Measurements from ENCODE around the gene CIP2A.

The CIP2A gene

GRCh38 chr3:108599677-108600409 lies 10.6 kb upstream of the CIP2A start:
- no peak for DNase-seq (ENCODE audit: low read depth, low spot score)
- POLR2A ChIA-PET: no interaction called here
- no peak overlapping the region for H3K4me3 ChIP-seq (ENCODE audit: low read depth, low read length)
- TF ChIP-seq CTCF (IDR thresholded peaks at IDR 0.05; ENCODE audit: insufficient read depth, low read length, missing control alignments): no peak
- CTCF ChIA-PET: interaction anchor here (1.8 kb wide), 1 partner anchor 10 kb away, joined by 9 read pairs; the partner anchor contains the start of genes CIP2A and DZIP3

DNA sequence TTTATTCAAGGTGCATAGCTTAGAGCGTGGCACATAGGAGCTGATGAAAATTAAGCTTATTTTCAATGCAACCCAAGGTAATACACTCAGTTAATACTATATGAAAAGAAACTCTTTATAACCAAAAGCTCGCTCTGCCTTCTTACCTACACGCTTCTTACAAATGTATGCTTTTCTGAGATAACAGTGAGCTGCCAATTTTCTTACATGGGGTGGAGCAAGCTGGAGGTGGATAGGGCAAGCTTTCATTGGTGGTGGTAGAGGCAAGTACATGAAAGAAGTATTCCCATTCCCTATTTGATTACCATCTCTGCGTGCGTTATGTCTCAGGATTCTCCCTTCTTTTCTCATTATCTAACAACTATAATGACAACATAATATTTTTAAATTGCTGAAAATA lies 9.1 kb upstream of the CIP2A start:
- H3K4me3 ChIP-seq (ENCODE audit: low read depth, low read length): no peak overlapping the region
- DNase-seq (ENCODE audit: low read depth, low spot score): no peak
- ChIA-PET POLR2A (no interaction called here), CTCF (interaction anchor here (0.6 to 1.8 kb wide), 2 partner anchors 9 to 64 kb away, joined by 3 to 9 read pairs; partner anchors contain the start of genes CIP2A and DZIP3)
- no peak for TF ChIP-seq CTCF (IDR thresholded peaks at IDR 0.05; ENCODE audit: insufficient read depth, low read length, missing control alignments)

DNA sequence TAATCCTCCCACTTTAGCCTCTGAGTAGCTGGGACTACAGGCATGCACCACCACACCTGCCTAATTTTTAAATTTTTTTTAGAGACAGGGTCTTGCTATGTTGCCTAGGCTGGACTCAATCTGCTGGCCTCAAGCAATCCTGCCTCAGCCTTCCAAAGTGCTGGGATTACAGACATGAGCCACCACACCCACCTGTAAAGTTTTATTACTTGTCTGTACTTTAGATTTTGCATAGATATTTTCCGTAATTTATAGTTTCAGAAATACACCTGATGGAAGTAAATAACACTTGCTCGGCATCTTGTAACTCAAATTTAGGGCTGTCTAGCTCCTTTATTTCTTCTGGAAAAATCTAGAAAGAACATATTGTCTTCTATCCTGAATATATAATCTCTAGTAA lies 6.1 kb upstream of the CIP2A start:
- CTCF ChIA-PET: no interaction called here
- POLR2A ChIA-PET: no interaction called here
- DNase-seq (ENCODE audit: low read depth, low spot score): no peak
- TF ChIP-seq CTCF (IDR thresholded peaks at IDR 0.05; ENCODE audit: insufficient read depth, low read length, missing control alignments): no peak
- no peak overlapping the region for H3K4me3 ChIP-seq (ENCODE audit: low read depth, low read length)

GRCh38 chr3:108590460-108590859 lies 1.2 kb upstream of the CIP2A start:
- DNase-seq (ENCODE audit: low read depth, low spot score): no peak
- ChIA-PET CTCF (interaction anchor here (1.0 to 2.9 kb wide), 4 partner anchors 8 to 663 kb away, joined by 3 to 9 read pairs (median 4); no protein-coding TSS in a partner anchor), POLR2A (no interaction called here)
- peak overlapping the region; percentile 96 for H3K4me3 ChIP-seq (ENCODE audit: low read depth, low read length)
- TF ChIP-seq CTCF (IDR thresholded peaks at IDR 0.05; ENCODE audit: insufficient read depth, low read length, missing control alignments): no peak

DNA sequence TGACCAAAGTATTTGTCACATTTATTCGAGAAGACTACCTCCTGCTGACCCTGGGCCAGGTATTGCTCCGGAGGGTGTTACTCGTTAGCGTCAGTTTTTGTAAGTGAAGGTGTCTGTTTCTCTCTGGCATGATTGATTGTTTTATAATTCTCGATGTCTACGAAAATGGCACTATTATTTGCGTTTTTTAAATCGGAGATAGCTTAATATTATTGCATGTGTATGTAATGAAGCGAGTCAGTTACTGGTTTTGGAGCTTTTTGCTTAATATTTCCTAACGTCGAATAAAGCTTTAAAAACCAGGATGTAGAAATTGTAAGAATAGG lies 723 bp upstream of the CIP2A start:
- POLR2A ChIA-PET: interaction anchor here (1.0 kb wide), 1 partner anchor 176 kb away, joined by 3 read pairs; no protein-coding TSS in a partner anchor
- DNase-seq (ENCODE audit: low read depth, low spot score): no peak
- CTCF ChIA-PET: interaction anchor here (1.0 to 2.9 kb wide), 3 partner anchors 9 to 662 kb away, joined by 3 to 9 read pairs (median 4); no protein-coding TSS in a partner anchor
- TF ChIP-seq CTCF (IDR thresholded peaks at IDR 0.05; ENCODE audit: insufficient read depth, low read length, missing control alignments): no peak
- H3K4me3 ChIP-seq (ENCODE audit: low read depth, low read length): peak overlapping the region; percentile 96

- CTCF ChIA-PET: interaction anchor here (1.3 to 2.9 kb wide), 2 partner anchors 10 to 37 kb away, joined by 4 to 9 read pairs; no protein-coding TSS in a partner anchor
- POLR2A ChIA-PET: no interaction called here
- no peak for DNase-seq (ENCODE audit: low read depth, low spot score)
- TF ChIP-seq CTCF (IDR thresholded peaks at IDR 0.05; ENCODE audit: insufficient read depth, low read length, missing control alignments): no peak
- peak overlapping the region; percentile 96 for H3K4me3 ChIP-seq (ENCODE audit: low read depth, low read length)
Measured at GRCh38 chr3:108588601-108589000, 637 bp downstream of the CIP2A start.
